Measurements from ENCODE around the gene H1-8.
"Not testable (repeated sequence)": the region's sequence is repeated elsewhere in the genome, so short reads cannot be mapped to it uniquely, and the experiment has no call there.

Gene H1-8

GRCh38 chr3:129506231-129506742, 36.7 kb upstream of the H1-8 start:
- H3K4me3 ChIP-seq (ENCODE audit: low read depth, low read length) = no peak overlapping the region
- H3K36me3 ChIP-seq = no peaks in the 10 kb centered on the region
- H3K9me3 ChIP-seq = no peaks in the 10 kb centered on the region
- H3K4me1 ChIP-seq = peaks cover 30% of the 10 kb centered on the region
- no peak for DNase-seq
- H3K27me3 ChIP-seq = no peaks in the 10 kb centered on the region
- no peak for TF ChIP-seq CTCF (IDR thresholded peaks at IDR 0.05; ENCODE audit: low read depth, low read length)

- no peak for TF ChIP-seq CTCF (IDR thresholded peaks at IDR 0.05; ENCODE audit: low read depth, low read length)
- Histone ChIP-seq H3K27me3 (no peaks in the 10 kb centered on the region), H3K9me3 (no peaks in the 10 kb centered on the region), H3K4me3 (ENCODE audit: low read depth, low read length) (no peak overlapping the region), H3K4me1 (peaks cover 30% of the 10 kb centered on the region), H3K36me3 (no peaks in the 10 kb centered on the region)
- DNase-seq = peak; percentile 45
These were observed 35.7 kb upstream of the H1-8 start for GRCh38 chr3:129507181-129507831.

- peaks cover 2% of the 10 kb centered on the region; the same call in 1 of the 2 replicates for H3K4me1 ChIP-seq
- TF ChIP-seq CTCF (IDR thresholded peaks at IDR 0.05; ENCODE audit: low read depth, low read length) = no peak
- no peaks in the 10 kb centered on the region for H3K9me3 ChIP-seq
- H3K36me3 ChIP-seq = no peaks in the 10 kb centered on the region
- H3K27me3 ChIP-seq = no peaks in the 10 kb centered on the region
- no peak for DNase-seq
- no peak overlapping the region for H3K4me3 ChIP-seq (ENCODE audit: low read depth, low read length)
These were observed 30.4 kb upstream of the H1-8 start for GRCh38 chr3:129512595-129512994.

GRCh38 chr3:129513705-129514104, 29.3 kb upstream of the H1-8 start:
- no peaks in the 10 kb centered on the region for H3K4me1 ChIP-seq
- no peaks in the 10 kb centered on the region for H3K27me3 ChIP-seq
- H3K4me3 ChIP-seq (ENCODE audit: low read depth, low read length) = no peak overlapping the region
- TF ChIP-seq CTCF (IDR thresholded peaks at IDR 0.05; ENCODE audit: low read depth, low read length) = no peak
- no peaks in the 10 kb centered on the region for H3K9me3 ChIP-seq
- H3K36me3 ChIP-seq = no peaks in the 10 kb centered on the region
- DNase-seq = no peak

GRCh38 chr3:129514110-129514509, 28.9 kb upstream of the H1-8 start:
- Histone ChIP-seq H3K4me1 (no peaks in the 10 kb centered on the region), H3K9me3 (no peaks in the 10 kb centered on the region), H3K4me3 (ENCODE audit: low read depth, low read length) (no peak overlapping the region), H3K27me3 (no peaks in the 10 kb centered on the region), H3K36me3 (no peaks in the 10 kb centered on the region)
- TF ChIP-seq CTCF (IDR thresholded peaks at IDR 0.05; ENCODE audit: low read depth, low read length) = no peak
- no peak for DNase-seq

- no peak overlapping the region for H3K4me3 ChIP-seq (ENCODE audit: low read depth, low read length)
- no peaks in the 10 kb centered on the region for H3K36me3 ChIP-seq
- no peak for DNase-seq
- H3K27me3 ChIP-seq = no peaks in the 10 kb centered on the region
- no peaks in the 10 kb centered on the region for H3K9me3 ChIP-seq
- H3K4me1 ChIP-seq = no peaks in the 10 kb centered on the region
- no peak for TF ChIP-seq CTCF (IDR thresholded peaks at IDR 0.05; ENCODE audit: low read depth, low read length)
These were observed 28.4 kb upstream of the H1-8 start for GRCh38 chr3:129514563-129514962.

- not testable (repeated sequence) for H3K36me3 ChIP-seq; H3K9me3 ChIP-seq; DNase-seq; H3K4me1 ChIP-seq; H3K27me3 ChIP-seq; H3K4me3 ChIP-seq (ENCODE audit: low read depth, low read length)
These were observed 27.7 kb upstream of the H1-8 start for GRCh38 chr3:129515108-129515820.

GRCh38 chr3:129515821-129516432, 27.0 kb upstream of the H1-8 start:
- H3K36me3 ChIP-seq; H3K9me3 ChIP-seq; H3K4me1 ChIP-seq; H3K27me3 ChIP-seq; DNase-seq; H3K4me3 ChIP-seq (ENCODE audit: low read depth, low read length): not testable (repeated sequence)
